Measurements from ENCODE around the gene VCAM1. TPM values are rescaled to one million over a fixed set of nuclear protein-coding genes. Genes with fewer than 3 reads are reported as not detected.
"Not testable (repeated sequence)": the region's sequence is repeated elsewhere in the genome, so short reads cannot be mapped to it uniquely, and the experiment has no call there.

VCAM1 gene
- total and polyA plus RNA-seq, 9 of the 15 experiments (the other 6 are each of a cell fraction or from before 2014, with no cell fraction given) = 0.04 to 0.13 TPM; not detected in 7

DNA sequence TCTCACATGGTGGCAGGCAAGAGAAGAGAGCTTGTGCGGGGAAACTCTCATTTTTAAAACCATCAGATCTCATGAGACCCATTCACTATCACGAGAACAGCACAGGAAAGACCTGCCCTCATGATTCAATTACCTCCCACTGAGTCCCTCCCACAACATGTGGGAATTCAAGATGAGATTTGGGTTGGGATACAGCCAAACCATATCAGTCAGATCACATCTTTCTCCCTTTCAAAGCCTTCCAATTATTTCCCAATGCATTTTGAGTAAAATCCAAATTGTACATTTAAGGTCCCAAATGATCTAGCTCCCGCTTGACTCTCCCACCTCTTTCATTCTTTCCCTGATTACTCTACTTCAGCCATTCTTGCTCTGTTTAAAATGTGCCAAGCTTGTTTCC is 62.2 kb downstream of the VCAM1 start:
- H3K36me3 ChIP-seq (ENCODE audit: control insufficient read depth, insufficient read depth, low read length); H3K27me3 ChIP-seq (ENCODE audit: control insufficient read depth in 2 of 2, insufficient read depth in 2 of 2, low read length in 2 of 2); H3K9ac ChIP-seq (ENCODE audit: insufficient read depth in 1 of 2, low read depth in 2 of 2, low read length in 2 of 2); ATAC-seq; H4K20me1 ChIP-seq (replicated peaks; ENCODE audit: control insufficient read depth, insufficient read depth, low read length); intact Hi-C loops (cut with micrococcal nuclease); CTCF ChIA-PET (ENCODE audit: low intra/inter-chr PET ratio); FAIRE-seq; H3K4me3 ChIP-seq; H3K4me2 ChIP-seq (ENCODE audit: insufficient read depth, low read length); H3K4me1 ChIP-seq (replicated peaks in 1 of 2; ENCODE audit: control insufficient read depth in 2 of 2, insufficient read depth in 2 of 2, low read length in 2 of 2); H3K27ac ChIP-seq (ENCODE audit: extremely low read depth, low read depth, low read length); DNase-seq (ENCODE audit: extremely low read depth in 1 of 4, low spot score in 3 of 4); H3K79me2 ChIP-seq (ENCODE audit: control insufficient read depth, insufficient read depth, low read length); in situ Hi-C loops (cut with MboI); H3K9me1 ChIP-seq (ENCODE audit: control insufficient read depth, insufficient read depth, low read length); H3K9me3 ChIP-seq (replicated peaks; ENCODE audit: control insufficient read depth, insufficient read depth, low read depth, low read length); BruUV-seq (replicated peaks); H2AFZ ChIP-seq (ENCODE audit: low read depth, low read length): not testable (repeated sequence)
- 0 out of 4 replicates have a peak, but pooled peaks of 1 of the 2 experiments have one; percentile 29 for TF ChIP-seq TRIM24 (IDR thresholded peaks at IDR 0.05)
- 54% methylated on average over 3 of the region's 3 CpGs for WGBS (ENCODE audit: insufficient coverage, low coverage, missing lambda C conversion rate)
- POLR2A ChIA-PET = interaction anchor here (1.0 kb wide), 1 partner anchor 12 kb away, joined by 3 read pairs; no protein-coding TSS in a partner anchor

DNA sequence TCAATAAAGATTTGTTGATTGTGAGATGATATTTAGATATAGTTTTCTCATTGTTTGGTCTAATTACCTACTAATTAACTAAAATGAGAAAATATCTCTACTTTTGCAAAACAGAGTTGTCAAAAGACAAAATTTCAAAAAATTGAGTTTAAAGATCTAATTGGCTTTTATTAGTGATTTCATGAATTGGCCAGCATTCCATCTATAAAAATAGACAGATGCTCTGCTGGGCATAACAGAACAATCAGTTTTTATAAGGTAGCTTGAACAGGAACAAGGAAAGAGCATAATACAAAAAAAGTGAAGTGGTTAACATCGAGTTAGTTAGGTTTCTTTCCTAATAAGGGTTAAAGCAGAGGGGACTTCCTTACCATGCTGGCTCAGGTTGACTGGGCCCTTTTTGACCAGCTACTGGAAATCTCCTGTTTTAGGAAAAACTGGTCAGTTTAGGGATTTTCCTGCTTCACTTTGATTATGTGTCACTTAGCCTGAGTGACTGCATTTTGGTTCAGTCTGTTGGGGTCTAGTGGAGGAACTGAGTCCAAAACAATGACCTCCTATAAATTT is 63.0 kb downstream of the VCAM1 start:
- ChIA-PET POLR2A (interaction anchor here (1.0 kb wide), 1 partner anchor 11 kb away, joined by 3 read pairs; no protein-coding TSS in a partner anchor), CTCF (ENCODE audit: low intra/inter-chr PET ratio) (no interaction called here)
- 18% methylated on average over 1 of the region's 1 CpG for WGBS (ENCODE audit: insufficient coverage, low coverage, missing lambda C conversion rate)
- no peak overlapping the region for H3K9ac ChIP-seq (ENCODE audit: insufficient read depth in 1 of 2, low read depth in 2 of 2, low read length in 2 of 2)
- intact Hi-C loops (cut with micrococcal nuclease) (no loop called here), in situ Hi-C loops (cut with MboI) (no loop called here)
- no peaks in the 10 kb centered on the region for H4K20me1 ChIP-seq (replicated peaks; ENCODE audit: control insufficient read depth, insufficient read depth, low read length)
- FAIRE-seq (no peak), DNase-seq (ENCODE audit: extremely low read depth in 1 of 4, low spot score in 3 of 4) (no peak), ATAC-seq (no peak)
- H3K27ac ChIP-seq (ENCODE audit: extremely low read depth, low read depth, low read length) = no peak overlapping the region
- BruUV-seq (replicated peaks) = no TSS peak
- no peaks in the 10 kb centered on the region for H3K79me2 ChIP-seq (ENCODE audit: control insufficient read depth, insufficient read depth, low read length)
- H3K4me2 ChIP-seq (ENCODE audit: insufficient read depth, low read length) = no peak overlapping the region
- H3K9me3 ChIP-seq (replicated peaks; ENCODE audit: control insufficient read depth, insufficient read depth, low read depth, low read length) = no peaks in the 10 kb centered on the region
- no peaks in the 10 kb centered on the region for H3K27me3 ChIP-seq (ENCODE audit: control insufficient read depth in 2 of 2, insufficient read depth in 2 of 2, low read length in 2 of 2)
- no peaks in the 10 kb centered on the region for H3K9me1 ChIP-seq (ENCODE audit: control insufficient read depth, insufficient read depth, low read length)
- H2AFZ ChIP-seq (ENCODE audit: low read depth, low read length) = no peak overlapping the region
- peaks cover 0 to 16% of the 10 kb centered on the region in 2 experiments; a peak in 3 of 5 replicates for H3K4me1 ChIP-seq (replicated peaks in 1 of 2; ENCODE audit: control insufficient read depth in 2 of 2, insufficient read depth in 2 of 2, low read length in 2 of 2)
- H3K36me3 ChIP-seq (ENCODE audit: control insufficient read depth, insufficient read depth, low read length) = no peaks in the 10 kb centered on the region
- H3K4me3 ChIP-seq = no peak overlapping the region
- TF ChIP-seq ZNF707 (CRISPR knock-in tag; conservative IDR thresholded peaks at IDR 0.05) (no peak), CAMTA2 (CRISPR knock-in tag; conservative IDR thresholded peaks at IDR 0.05) (no peak), FOXK1 (CRISPR knock-in tag; IDR thresholded peaks at IDR 0.05; ENCODE audit: borderline replicate concordance) (no peak), ZNF311 (CRISPR knock-in tag; IDR thresholded peaks at IDR 0.05) (no peak), CHD4 (IDR thresholded peaks at IDR 0.05; ENCODE audit: insufficient read depth, insufficient replicate concordance, low read depth, low read length, poor library complexity, severe bottlenecking) (no peak), U2AF1 (optimal IDR thresholded peaks at IDR 0.05; ENCODE audit: low read depth, low read length) (no peak), KLF1 (tag; IDR thresholded peaks at IDR 0.05) (no peak), FOXK2 (conservative IDR thresholded peaks at IDR 0.05 in 1 of 2, IDR thresholded peaks at IDR 0.05 in 1 of 2; ENCODE audit: low read depth in 2 of 2) (no peak), GATAD2B (IDR thresholded peaks at IDR 0.05; ENCODE audit: borderline replicate concordance) (no peak), ZNF780A (CRISPR knock-in tag; IDR thresholded peaks at IDR 0.05) (no peak)
- TF ChIP-seq, protein P1, sequence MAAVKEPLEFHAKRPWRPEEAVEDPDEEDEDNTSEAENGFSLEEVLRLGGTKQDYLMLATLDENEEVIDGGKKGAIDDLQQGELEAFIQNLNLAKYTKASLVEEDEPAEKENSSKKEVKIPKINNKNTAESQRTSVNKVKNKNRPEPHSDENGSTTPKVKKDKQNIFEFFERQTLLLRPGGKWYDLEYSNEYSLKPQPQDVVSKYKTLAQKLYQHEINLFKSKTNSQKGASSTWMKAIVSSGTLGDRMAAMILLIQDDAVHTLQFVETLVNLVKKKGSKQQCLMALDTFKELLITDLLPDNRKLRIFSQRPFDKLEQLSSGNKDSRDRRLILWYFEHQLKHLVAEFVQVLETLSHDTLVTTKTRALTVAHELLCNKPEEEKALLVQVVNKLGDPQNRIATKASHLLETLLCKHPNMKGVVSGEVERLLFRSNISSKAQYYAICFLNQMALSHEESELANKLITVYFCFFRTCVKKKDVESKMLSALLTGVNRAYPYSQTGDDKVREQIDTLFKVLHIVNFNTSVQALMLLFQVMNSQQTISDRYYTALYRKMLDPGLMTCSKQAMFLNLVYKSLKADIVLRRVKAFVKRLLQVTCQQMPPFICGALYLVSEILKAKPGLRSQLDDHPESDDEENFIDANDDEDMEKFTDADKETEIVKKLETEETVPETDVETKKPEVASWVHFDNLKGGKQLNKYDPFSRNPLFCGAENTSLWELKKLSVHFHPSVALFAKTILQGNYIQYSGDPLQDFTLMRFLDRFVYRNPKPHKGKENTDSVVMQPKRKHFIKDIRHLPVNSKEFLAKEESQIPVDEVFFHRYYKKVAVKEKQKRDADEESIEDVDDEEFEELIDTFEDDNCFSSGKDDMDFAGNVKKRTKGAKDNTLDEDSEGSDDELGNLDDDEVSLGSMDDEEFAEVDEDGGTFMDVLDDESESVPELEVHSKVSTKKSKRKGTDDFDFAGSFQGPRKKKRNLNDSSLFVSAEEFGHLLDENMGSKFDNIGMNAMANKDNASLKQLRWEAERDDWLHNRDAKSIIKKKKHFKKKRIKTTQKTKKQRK (IDR thresholded peaks at IDR 0.05; ENCODE audit: borderline replicate concordance, low read depth, low read length) = no peak

All from K562 (cell line).